H9 (cell line): ENCODE data around the gene SEC14L5. TPM values are rescaled to one million over a fixed set of nuclear protein-coding genes. Genes with fewer than 3 reads are reported as not detected.

Experiments used
- DNase-seq: peaks from one replicate; pipeline ENCODE4 v3.0.0-alpha.2; 2017
- H2AFZ ChIP-seq: one replicate; pipeline ENCODE4 v1.6.1; 2013; ENCODE audit warnings: mild to moderate bottlenecking, low read length, control low read depth, moderate library complexity
- H2AK5ac ChIP-seq: 2 replicates; pipeline ENCODE4 v1.6.1; 2013; ENCODE audit warnings: low read length, control low read depth, mixed read lengths; ENCODE audit not compliant: insufficient read length
- H2BK120ac ChIP-seq: one replicate; pipeline ENCODE4 v1.6.1; 2013; ENCODE audit warnings: low read depth, mild to moderate bottlenecking, low read length, control low read depth, inconsistent platforms; ENCODE audit not compliant: poor library complexity, severe bottlenecking
- H2BK12ac ChIP-seq: 2 replicates; pipeline ENCODE4 v1.6.1; 2013; ENCODE audit warnings: low read length, control low read depth, mixed read lengths, low read depth; ENCODE audit not compliant: insufficient read length
- H2BK15ac ChIP-seq: 2 replicates; pipeline ENCODE4 v1.6.1; 2013; ENCODE audit warnings: low read depth, low read length, control low read depth
- H2BK20ac ChIP-seq: one replicate; pipeline ENCODE4 v1.6.1; 2013; ENCODE audit warnings: low read depth, mild to moderate bottlenecking, low read length, control low read depth, inconsistent platforms; ENCODE audit not compliant: poor library complexity, severe bottlenecking
- H2BK5ac ChIP-seq: 2 replicates; pipeline ENCODE4 v1.6.1; 2013; ENCODE audit warnings: low read length, control low read depth, mixed read lengths; ENCODE audit not compliant: insufficient read length
- H3K14ac ChIP-seq: 2 replicates; pipeline ENCODE4 v1.6.1; 2013; ENCODE audit warnings: low read length, control low read depth; ENCODE audit not compliant: insufficient read depth
- H3K18ac ChIP-seq: 2 replicates; pipeline ENCODE4 v1.6.1; 2013; ENCODE audit warnings: low read depth, mild to moderate bottlenecking, mixed read lengths, low read length, control low read depth; ENCODE audit not compliant: insufficient read length
- H3K23ac ChIP-seq: 2 replicates; pipeline ENCODE4 v1.6.1; 2013; ENCODE audit warnings: low read length, control low read depth, mixed read lengths, low read depth; ENCODE audit not compliant: insufficient read length
- H3K23me2 ChIP-seq: 2 replicates; pipeline ENCODE4 v1.6.1; 2013; ENCODE audit warnings: low read depth, mild to moderate bottlenecking, mixed read lengths, low read length, control low read depth; ENCODE audit not compliant: insufficient read length, poor library complexity, severe bottlenecking
- H3K27ac ChIP-seq: 2 replicates; pipeline ENCODE4 v1.5.1; 2013; ENCODE audit warnings: low read length, control low read depth, mixed read lengths, low read depth; ENCODE audit not compliant: insufficient read length
- H3K27me3 ChIP-seq: 2 replicates; pipeline ENCODE4 v1.6.1; 2013; ENCODE audit warnings: low read length, control low read depth, inconsistent platforms; ENCODE audit not compliant: insufficient read depth
- H3K4ac ChIP-seq: 2 replicates; pipeline ENCODE4 v1.6.1; 2013; ENCODE audit warnings: low read depth, mild to moderate bottlenecking, control low read depth, inconsistent platforms, low read length, moderate library complexity
- H3K4me1 ChIP-seq: 2 replicates; pipeline ENCODE4 v1.6.1; 2013; ENCODE audit warnings: low read length, control low read depth, inconsistent platforms; ENCODE audit not compliant: insufficient read depth
- H3K4me2 ChIP-seq: 2 replicates; pipeline ENCODE4 v1.6.1; 2013; ENCODE audit warnings: low read length, control low read depth, mixed read lengths; ENCODE audit not compliant: insufficient read length, insufficient read depth
- H3K56ac ChIP-seq: 2 replicates; pipeline ENCODE4 v1.6.1; 2013; ENCODE audit warnings: low read depth, mild to moderate bottlenecking, mixed read lengths, low read length, control low read depth; ENCODE audit not compliant: insufficient read length
- H3K79me1 ChIP-seq: 2 replicates; pipeline ENCODE4 v1.6.1; 2013; ENCODE audit warnings: low read depth, mild to moderate bottlenecking, moderate library complexity, low read length, control low read depth, inconsistent platforms; ENCODE audit not compliant: insufficient read depth, poor library complexity, severe bottlenecking
- H3K79me2 ChIP-seq: 2 replicates; pipeline ENCODE4 v1.6.1; 2013; ENCODE audit warnings: low read length, control low read depth, inconsistent platforms; ENCODE audit not compliant: insufficient read depth
- H3K9ac ChIP-seq: 2 replicates; pipeline ENCODE4 v1.6.1; 2013; ENCODE audit warnings: low read length, control low read depth, mixed read lengths; ENCODE audit not compliant: insufficient read length; ENCODE audit errors: extremely low read depth
- H3K9me3 ChIP-seq: one replicate; pipeline ENCODE4 v1.6.1; 2013; ENCODE audit warnings: low read depth, low read length, inconsistent platforms; ENCODE audit not compliant: control insufficient read depth
- H3T11ph ChIP-seq: one replicate; pipeline ENCODE4 v1.6.1; 2013; ENCODE audit warnings: mild to moderate bottlenecking, low read length, control low read depth, inconsistent platforms
- H4K20me1 ChIP-seq: one replicate; pipeline ENCODE4 v1.6.1; 2013; ENCODE audit not compliant: control insufficient read depth, insufficient read length, insufficient read depth
- H4K5ac ChIP-seq: 2 replicates; pipeline ENCODE4 v1.6.1; 2013; ENCODE audit warnings: low read depth, mild to moderate bottlenecking, mixed read lengths, low read length, control low read depth; ENCODE audit not compliant: insufficient read length
- H4K8ac ChIP-seq: replicated peaks from 2 replicates; pipeline ENCODE4 v1.6.1; 2013; ENCODE audit warnings: low read length, control low read depth, mixed read lengths, low read depth; ENCODE audit not compliant: insufficient read length
- H4K91ac ChIP-seq: 2 replicates; pipeline ENCODE4 v1.6.1; 2013; ENCODE audit warnings: low read depth, mild to moderate bottlenecking, moderate library complexity, mixed read lengths, low read length, control low read depth; ENCODE audit not compliant: insufficient read length
- H3K27ac Mint-ChIP-seq, 3 experiments: 2 replicates in 2 of 3; 3 replicates in 1 of 3; pipeline ENCODE4 v1.8.0; 2020 to 2021; ENCODE audit warnings: mixed read lengths in 3 of 3, mild to moderate bottlenecking in 1 of 3, moderate library complexity in 1 of 3
- H3K27me3 Mint-ChIP-seq: 2 replicates; pipeline ENCODE4 v1.8.0; 2021; ENCODE audit warnings: low read depth, mild to moderate bottlenecking, moderate library complexity, mixed read lengths
- H3K36me3 Mint-ChIP-seq, 3 experiments: 2 replicates in 2 of 3; 3 replicates in 1 of 3; pipeline ENCODE4 v1.8.0; 2020 to 2021; ENCODE audit warnings: low read depth in 3 of 3, mixed read lengths in 3 of 3; ENCODE audit not compliant: insufficient read depth in 1 of 3
- H3K4me1 Mint-ChIP-seq, 2 experiments: 2 replicates each; pipeline ENCODE4 v1.8.0; 2020; ENCODE audit warnings: mixed read lengths in 2 of 2
- H3K4me3 Mint-ChIP-seq, 2 experiments: 2 replicates in 1 of 2; 3 replicates in 1 of 2; pipeline ENCODE4 v1.8.0; 2020 to 2021; ENCODE audit warnings: mild to moderate bottlenecking in 2 of 2, mixed read lengths in 2 of 2, moderate library complexity in 1 of 2
- H3K9me3 Mint-ChIP-seq, 2 experiments: 2 replicates in 1 of 2; 3 replicates in 1 of 2; pipeline ENCODE4 v1.8.0; 2020; ENCODE audit warnings: mild to moderate bottlenecking in 2 of 2, mixed read lengths in 2 of 2, moderate library complexity in 1 of 2
- WGBS: extraction: QIAGEN DNeasy Blood & Tissue Kit; methylation state at CpG from one replicate; pipeline ENCODE4 v1.1.7; 2013; ENCODE audit warnings: missing lambda C conversion rate, low lambda C conversion rate, mixed read lengths; ENCODE audit not compliant: insufficient read length; ENCODE audit errors: extremely low coverage; 5-methylcytosine and 5-hydroxymethylcytosine counted together
- total RNA-seq: library from RNA; stranded (reverse); gene quantifications from 2 replicates; pipeline ENCODE4 v1.2.1, GENCODE V29; 2021
- TF ChIP-seq, protein P1 (sequence below): fragments of 200-600 bp; sonication (generic); conservative IDR thresholded peaks from 3 replicates; pipeline ENCODE4 v1.8.0; 2021; ENCODE audit warnings: antibody characterized with exemption, mild to moderate bottlenecking

SEC14L5 gene
- total RNA-seq, 1 experiment from 2014 or later, result 4.1 TPM

DNA sequence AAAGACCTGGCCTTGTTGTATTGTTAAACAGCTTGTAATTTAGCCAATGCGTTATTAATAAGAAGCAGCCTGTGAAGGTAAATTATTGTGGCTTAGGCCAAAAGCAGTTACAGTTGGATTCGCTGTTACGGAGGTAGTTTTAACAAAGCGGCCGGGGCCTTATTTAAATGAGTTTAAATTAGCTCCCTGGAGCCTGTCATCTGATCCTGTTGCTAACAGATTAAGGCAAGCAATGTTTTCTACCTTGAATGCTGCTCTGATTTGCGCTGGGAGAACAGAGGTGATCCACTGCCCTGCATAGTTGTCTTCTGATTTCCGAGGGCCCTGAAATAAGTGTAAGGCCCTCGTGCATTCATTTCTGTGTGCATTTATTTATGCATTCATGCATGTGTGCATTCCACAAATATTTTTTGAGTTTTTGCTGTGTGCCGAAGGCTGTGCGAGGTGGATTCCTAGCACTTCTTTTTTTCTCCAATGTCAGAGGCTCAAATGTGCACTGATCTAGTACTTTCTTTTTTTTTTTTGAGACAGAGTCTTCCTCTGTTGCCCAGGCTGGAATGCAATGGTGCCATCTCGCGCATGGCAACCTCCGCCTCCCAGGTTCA, 10.9 kb downstream of the SEC14L5 start:
- Histone ChIP-seq H3K9ac (peak overlapping the region; percentile 43), H2AFZ (peak overlapping the region; percentile 97), H3K23ac (no peak overlapping the region), H2BK15ac (no peak overlapping the region), H3K79me2 (no peaks in the 10 kb centered on the region), H4K91ac (no peak overlapping the region), H4K5ac (no peak overlapping the region), H2AK5ac (no peak overlapping the region), H4K8ac (no peak overlapping the region), H2BK20ac (no peak overlapping the region), H3K56ac (no peak overlapping the region), H3K4me2 (peak overlapping the region; percentile 61), H3K79me1 (no peaks in the 10 kb centered on the region), H3K9me3 (no peaks in the 10 kb centered on the region), H4K20me1 (no peaks in the 10 kb centered on the region), H3K4ac (no peak overlapping the region), H3K23me2 (no peaks in the 10 kb centered on the region), H2BK12ac (no peak overlapping the region), H3K27me3 (no peaks in the 10 kb centered on the region), H2BK120ac (no peak overlapping the region), H2BK5ac (no peak overlapping the region), H3K14ac (no peak overlapping the region), H3T11ph (no peak overlapping the region), H3K4me1 (peaks cover 12% of the 10 kb centered on the region; the same call in 1 of the 2 replicates), H3K27ac (peak overlapping the region; percentile 63), H3K18ac (no peak overlapping the region)
- H3K4me3 Mint-ChIP-seq, result peak overlapping the region; percentile 22 to 64; a peak in 4 of 5 replicates
- no peaks in the 10 kb centered on the region; a peak in 1 of 7 replicates for H3K36me3 Mint-ChIP-seq
- peaks cover 23 to 32% of the 10 kb centered on the region in 2 experiments for H3K4me1 Mint-ChIP-seq
- H3K27me3 Mint-ChIP-seq, result no peaks in the 10 kb centered on the region
- no peak for DNase-seq
- TF ChIP-seq, protein P1, sequence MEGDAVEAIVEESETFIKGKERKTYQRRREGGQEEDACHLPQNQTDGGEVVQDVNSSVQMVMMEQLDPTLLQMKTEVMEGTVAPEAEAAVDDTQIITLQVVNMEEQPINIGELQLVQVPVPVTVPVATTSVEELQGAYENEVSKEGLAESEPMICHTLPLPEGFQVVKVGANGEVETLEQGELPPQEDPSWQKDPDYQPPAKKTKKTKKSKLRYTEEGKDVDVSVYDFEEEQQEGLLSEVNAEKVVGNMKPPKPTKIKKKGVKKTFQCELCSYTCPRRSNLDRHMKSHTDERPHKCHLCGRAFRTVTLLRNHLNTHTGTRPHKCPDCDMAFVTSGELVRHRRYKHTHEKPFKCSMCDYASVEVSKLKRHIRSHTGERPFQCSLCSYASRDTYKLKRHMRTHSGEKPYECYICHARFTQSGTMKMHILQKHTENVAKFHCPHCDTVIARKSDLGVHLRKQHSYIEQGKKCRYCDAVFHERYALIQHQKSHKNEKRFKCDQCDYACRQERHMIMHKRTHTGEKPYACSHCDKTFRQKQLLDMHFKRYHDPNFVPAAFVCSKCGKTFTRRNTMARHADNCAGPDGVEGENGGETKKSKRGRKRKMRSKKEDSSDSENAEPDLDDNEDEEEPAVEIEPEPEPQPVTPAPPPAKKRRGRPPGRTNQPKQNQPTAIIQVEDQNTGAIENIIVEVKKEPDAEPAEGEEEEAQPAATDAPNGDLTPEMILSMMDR, result no peak
- peak overlapping the region; percentile 77 to 96 (median 91) for H3K27ac Mint-ChIP-seq
- WGBS, result no CpG with 5 or more reads among the region's 13 CpGs
- H3K9me3 Mint-ChIP-seq, result peaks cover 0 to 3% of the 10 kb centered on the region in 2 experiments; a peak in 1 of 5 replicates
